ENCODE measurements around the gene CC2D2A. TPM values are rescaled to one million over a fixed set of nuclear protein-coding genes. Genes with fewer than 3 reads are reported as not detected.
A peak's percentile ranks its signal among the peaks of the same experiment; 100 is the strongest.

The CC2D2A gene
- 25.8 and 26.8 TPM in 2 replicates for total RNA-seq
- long read RNA-seq, transcript CC2D2A-211 (15 exons, 1,949 nt): major isoform, 7 of 51 reads
- long read RNA-seq, partial matches to known transcripts: 29 of 51 reads
- long read RNA-seq, other reads (novel, unspliced or antisense): 14 of 51 reads

GRCh38 chr4:15469402-15470127, at the start of gene CC2D2A:
Gene CC2D2A, plus strand, starts transcription at chr4:15469882. Its CDS starts 6,051 bp downstream, at chr4:15475933.
- DNase-seq (ENCODE audit: low spot score, unreplicated experiment): no peak
- Mint-ChIP-seq H3K4me3 (ENCODE audit: low read depth) (peak within 1 kb of the TSS; percentile 85), H3K27ac (peak within 1 kb of the TSS; percentile 33), H3K27me3 (peaks cover 2% of the 10 kb centered on the region), H3K36me3 (ENCODE audit: insufficient read depth) (no peaks in the 10 kb centered on the region), H3K9me3 (ENCODE audit: low read depth) (no peaks in the 10 kb centered on the region), H3K4me1 (ENCODE audit: low read depth) (peaks cover 5% of the 10 kb centered on the region)
- TF ChIP-seq CTCF (IDR thresholded peaks at IDR 0.05; ENCODE audit: unreplicated experiment): no peak

GRCh38 chr4:15420642-15421041, 49.0 kb upstream of the CC2D2A start:
- TF ChIP-seq CTCF (IDR thresholded peaks at IDR 0.05; ENCODE audit: unreplicated experiment): no peak
- Mint-ChIP-seq H3K27ac (no peak overlapping the region), H3K4me3 (ENCODE audit: low read depth) (no peak overlapping the region), H3K9me3 (ENCODE audit: low read depth) (no peaks in the 10 kb centered on the region), H3K36me3 (ENCODE audit: insufficient read depth) (no peaks in the 10 kb centered on the region), H3K4me1 (ENCODE audit: low read depth) (no peaks in the 10 kb centered on the region), H3K27me3 (no peaks in the 10 kb centered on the region)
- no peak for DNase-seq (ENCODE audit: low spot score, unreplicated experiment)

- H3K4me1 Mint-ChIP-seq (ENCODE audit: low read depth): no peaks in the 10 kb centered on the region
- no peaks in the 10 kb centered on the region for H3K9me3 Mint-ChIP-seq (ENCODE audit: low read depth)
- H3K36me3 Mint-ChIP-seq (ENCODE audit: insufficient read depth): no peaks in the 10 kb centered on the region
- H3K27ac Mint-ChIP-seq: no peak overlapping the region
- TF ChIP-seq CTCF (IDR thresholded peaks at IDR 0.05; ENCODE audit: unreplicated experiment): no peak
- DNase-seq (ENCODE audit: low spot score, unreplicated experiment): no peak
- no peaks in the 10 kb centered on the region for H3K27me3 Mint-ChIP-seq
- no peak overlapping the region for H3K4me3 Mint-ChIP-seq (ENCODE audit: low read depth)
Measured at GRCh38 chr4:15423285-15423711, 46.4 kb upstream of the CC2D2A start.

- no peaks in the 10 kb centered on the region for H3K4me1 Mint-ChIP-seq (ENCODE audit: low read depth)
- H3K4me3 Mint-ChIP-seq (ENCODE audit: low read depth): no peak overlapping the region
- H3K27me3 Mint-ChIP-seq: no peaks in the 10 kb centered on the region
- no peaks in the 10 kb centered on the region for H3K36me3 Mint-ChIP-seq (ENCODE audit: insufficient read depth)
- no peak for TF ChIP-seq CTCF (IDR thresholded peaks at IDR 0.05; ENCODE audit: unreplicated experiment)
- H3K9me3 Mint-ChIP-seq (ENCODE audit: low read depth): no peaks in the 10 kb centered on the region
- DNase-seq (ENCODE audit: low spot score, unreplicated experiment): no peak
- H3K27ac Mint-ChIP-seq: no peak overlapping the region
Measured at GRCh38 chr4:15425520-15425919, 44.2 kb upstream of the CC2D2A start.

- H3K36me3 Mint-ChIP-seq (ENCODE audit: insufficient read depth): no peaks in the 10 kb centered on the region
- H3K4me1 Mint-ChIP-seq (ENCODE audit: low read depth): no peaks in the 10 kb centered on the region
- TF ChIP-seq CTCF (IDR thresholded peaks at IDR 0.05; ENCODE audit: unreplicated experiment): no peak
- H3K4me3 Mint-ChIP-seq (ENCODE audit: low read depth): no peak overlapping the region
- no peak overlapping the region for H3K27ac Mint-ChIP-seq
- no peak for DNase-seq (ENCODE audit: low spot score, unreplicated experiment)
- peaks cover 5% of the 10 kb centered on the region for H3K9me3 Mint-ChIP-seq (ENCODE audit: low read depth)
- no peaks in the 10 kb centered on the region for H3K27me3 Mint-ChIP-seq
Measured at GRCh38 chr4:15427161-15427560, 42.5 kb upstream of the CC2D2A start.

All from progenitor cell of endocrine pancreas (in vitro differentiated cells).